GM21381 (cell line): ENCODE measurements around the gene GDI1.
A peak's percentile ranks its signal among the peaks of the same experiment; 100 is the strongest.
"Not testable (repeated sequence)": the region's sequence is repeated elsewhere in the genome, so short reads cannot be mapped to it uniquely, and the experiment has no call there.

Experiments used
- ATAC-seq: cut with Tn5 transposase; IDR thresholded peaks from one replicate; pipeline ENCODE4 v1.9.1; 2021; ENCODE audit warnings: mild to moderate bottlenecking, moderate library complexity; ENCODE audit not compliant: unreplicated experiment

The GDI1 gene

DNA sequence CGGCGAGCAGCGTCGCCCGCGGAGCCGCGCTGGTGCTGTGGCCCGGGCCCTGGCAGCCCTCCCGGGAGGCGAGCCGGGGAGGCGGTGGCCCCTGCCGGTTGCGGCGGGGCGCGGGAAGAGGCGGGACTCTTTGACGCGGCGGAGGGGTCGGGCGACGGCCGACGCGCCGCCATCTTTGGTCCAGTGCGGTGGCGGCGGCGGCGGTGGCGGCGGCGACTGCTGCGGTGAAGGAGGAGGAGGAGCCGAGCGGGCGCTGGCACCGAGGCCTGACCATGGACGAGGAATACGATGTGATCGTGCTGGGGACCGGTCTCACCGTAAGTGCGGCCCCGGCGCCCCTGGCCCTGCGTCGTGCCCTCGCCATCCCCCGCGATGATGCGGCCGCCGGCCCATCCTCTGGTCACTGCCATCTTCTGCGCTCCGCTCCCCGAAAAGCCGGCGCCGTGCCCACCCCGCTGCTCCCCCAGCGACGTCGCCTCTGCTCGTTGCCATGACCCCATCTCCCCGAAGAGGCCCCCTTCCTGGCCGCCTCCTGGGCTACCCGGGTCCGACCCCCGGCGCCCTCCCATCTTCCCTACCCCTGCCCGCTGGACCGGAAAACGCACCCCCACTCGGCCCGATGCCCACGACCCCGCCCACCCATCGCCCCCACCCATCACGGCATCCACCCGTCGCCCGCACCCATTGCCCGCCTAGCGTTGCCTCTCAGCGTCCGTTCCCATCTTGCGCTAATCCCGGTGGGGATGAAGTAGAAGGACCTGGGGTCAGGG, at the start of gene GDI1:
Gene GDI1 (plus strand): TSS at position 172 of the 770 bp plus-strand sequence. CDS start 101 bp downstream, at position 273.
- ATAC-seq: peak; percentile 43

DNA sequence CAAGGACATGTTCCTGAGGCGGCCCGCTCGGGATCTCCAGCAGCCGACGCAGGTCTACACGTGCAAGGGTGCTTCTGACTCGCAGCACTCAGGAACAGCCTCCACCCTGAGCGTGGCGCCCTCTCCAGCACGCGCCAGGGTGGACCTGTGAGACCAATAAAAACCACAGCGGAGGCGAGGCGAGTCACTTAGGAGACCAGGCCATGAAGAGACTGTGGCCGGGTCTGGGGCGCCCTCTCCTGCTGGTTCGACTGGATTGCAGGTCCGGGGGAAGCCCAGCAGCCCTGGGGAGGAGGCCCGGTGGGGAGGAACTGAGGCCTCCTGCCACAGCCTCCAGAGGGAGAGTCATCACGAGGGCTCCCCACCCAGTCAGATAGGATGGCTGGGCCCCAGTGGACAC, 48.9 kb upstream of the GDI1 start:
- ATAC-seq: peak; percentile 31

DNA sequence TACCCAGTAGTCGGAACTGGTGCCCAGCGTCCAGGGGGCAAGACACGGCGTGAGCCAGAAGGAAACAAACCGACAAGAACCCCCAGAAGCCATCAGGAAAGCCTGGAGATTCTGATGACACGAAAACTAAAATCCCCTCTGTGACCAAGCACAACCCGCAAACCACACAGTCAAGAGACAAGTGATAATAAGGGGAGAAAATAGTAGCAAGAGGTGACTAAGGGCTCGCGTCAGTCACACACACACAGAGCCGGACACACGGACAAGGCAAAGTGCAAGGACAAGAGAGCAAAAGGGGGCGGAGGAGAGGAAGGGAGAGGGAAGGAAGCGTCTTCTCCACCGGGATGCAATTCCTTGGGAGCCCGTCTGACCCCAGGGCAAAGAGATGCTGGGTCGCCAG, 48.3 kb upstream of the GDI1 start:
- ATAC-seq: peak; percentile 15

DNA sequence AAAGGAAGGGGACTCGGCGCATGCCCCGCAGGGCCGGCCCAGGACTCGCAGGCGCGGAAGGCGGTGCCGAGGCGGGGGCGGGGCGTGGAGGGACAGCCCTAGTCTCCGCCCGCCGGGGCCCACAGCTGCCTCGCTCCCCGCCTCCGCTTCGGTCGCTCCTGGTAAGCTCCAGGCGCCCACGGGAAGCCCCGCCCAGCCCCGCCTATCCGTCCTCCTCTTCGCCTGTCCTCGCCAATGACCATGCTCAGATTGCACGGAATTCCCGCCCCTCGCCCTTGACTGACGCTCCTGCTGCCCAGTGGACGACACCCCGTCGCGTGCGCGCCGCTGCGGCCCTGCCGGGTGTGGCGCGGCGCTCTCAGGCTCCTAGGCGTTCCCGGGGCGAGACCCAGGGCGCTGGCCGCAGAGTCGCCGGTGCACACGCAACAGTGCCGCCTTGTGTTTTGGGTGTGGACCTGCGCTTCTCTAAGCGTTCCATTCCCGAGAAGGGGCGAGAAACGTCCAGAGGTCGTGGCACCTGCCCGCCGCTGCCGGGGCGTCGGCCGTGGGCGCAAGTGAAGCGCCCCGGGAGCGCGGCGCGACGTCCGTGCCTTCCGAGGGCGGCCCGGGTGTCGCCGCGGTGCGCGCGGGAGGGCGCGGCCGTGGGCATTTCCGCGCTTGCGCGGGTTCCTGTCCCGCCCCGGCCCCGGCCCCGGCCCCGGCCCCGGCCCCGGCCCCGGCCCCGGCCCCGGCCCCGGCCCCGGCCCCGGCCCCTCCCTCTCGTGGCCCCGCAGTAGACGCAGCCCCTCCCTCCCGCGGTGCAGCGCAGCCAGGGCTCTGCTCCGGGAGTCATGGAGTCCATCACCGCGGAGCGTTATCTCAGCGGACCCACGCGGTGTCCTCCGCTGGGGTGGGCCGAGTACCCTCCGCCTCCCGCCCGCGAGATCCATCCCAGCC, 46.9 kb upstream of the GDI1 start:
- ATAC-seq: peak; percentile 64

DNA sequence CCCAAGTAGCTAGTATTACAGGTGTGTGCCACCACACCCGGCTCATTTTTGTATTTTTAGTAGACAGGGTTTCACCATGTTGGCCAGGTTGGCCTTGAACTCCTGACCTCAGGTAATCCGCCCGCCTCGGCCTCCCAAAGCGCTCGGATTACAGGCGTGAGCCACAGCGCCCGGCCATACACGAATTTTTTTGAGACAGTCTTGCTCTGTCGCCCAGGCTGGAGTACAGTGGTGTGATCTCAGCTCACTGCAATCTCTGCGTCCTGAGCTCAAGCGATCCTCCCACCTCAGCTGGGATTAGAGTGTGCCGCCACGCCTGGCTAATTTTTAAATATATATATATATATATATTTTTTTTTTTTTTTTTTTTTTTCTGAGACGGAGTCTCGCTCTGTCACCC, 40.6 kb upstream of the GDI1 start:
- ATAC-seq: not testable (repeated sequence)

DNA sequence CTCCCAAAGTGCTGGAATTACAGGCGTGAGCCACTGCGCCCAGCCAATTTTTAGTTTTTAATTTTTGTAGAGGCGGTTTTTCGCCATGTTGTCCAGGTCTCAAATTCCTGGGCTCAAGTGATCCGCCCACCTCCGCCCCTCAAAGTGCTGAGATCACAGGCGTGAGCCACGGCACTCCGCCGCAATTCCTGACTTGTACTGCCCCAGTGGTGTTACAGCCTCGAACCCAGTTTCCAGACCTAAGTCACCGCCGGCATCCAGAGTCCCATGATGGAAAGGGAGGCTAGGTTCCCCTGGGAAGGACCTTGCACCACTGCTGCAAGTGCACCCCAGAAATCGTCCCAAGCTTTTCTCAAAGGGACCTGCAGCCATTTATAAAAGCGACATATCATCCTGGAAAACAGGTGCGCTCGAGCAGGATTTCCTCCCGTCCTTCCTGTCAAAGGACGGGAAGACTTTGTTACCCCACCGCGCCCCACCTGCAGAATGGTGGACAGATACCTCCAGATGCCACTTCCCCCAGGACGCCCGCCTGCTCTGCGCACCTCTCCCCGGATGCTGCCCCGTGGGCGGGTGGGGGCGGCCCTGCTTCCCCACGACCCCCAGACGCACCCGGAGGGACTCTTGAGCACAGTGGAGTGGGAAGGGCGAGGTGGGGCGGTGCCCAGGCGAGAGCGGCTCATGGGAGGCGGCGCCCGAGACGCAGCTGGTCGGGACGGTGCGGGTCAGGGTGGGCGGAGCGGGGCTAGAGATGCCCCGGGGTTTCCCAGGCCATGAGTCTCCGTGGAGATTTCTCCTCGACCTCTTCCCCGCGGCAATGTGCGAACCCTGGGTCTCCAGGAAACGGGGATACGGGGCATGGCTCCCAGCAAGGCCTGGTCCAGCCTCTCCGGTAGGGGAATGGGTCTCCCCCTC, 39.7 kb upstream of the GDI1 start:
- peak; percentile 53 for ATAC-seq

DNA sequence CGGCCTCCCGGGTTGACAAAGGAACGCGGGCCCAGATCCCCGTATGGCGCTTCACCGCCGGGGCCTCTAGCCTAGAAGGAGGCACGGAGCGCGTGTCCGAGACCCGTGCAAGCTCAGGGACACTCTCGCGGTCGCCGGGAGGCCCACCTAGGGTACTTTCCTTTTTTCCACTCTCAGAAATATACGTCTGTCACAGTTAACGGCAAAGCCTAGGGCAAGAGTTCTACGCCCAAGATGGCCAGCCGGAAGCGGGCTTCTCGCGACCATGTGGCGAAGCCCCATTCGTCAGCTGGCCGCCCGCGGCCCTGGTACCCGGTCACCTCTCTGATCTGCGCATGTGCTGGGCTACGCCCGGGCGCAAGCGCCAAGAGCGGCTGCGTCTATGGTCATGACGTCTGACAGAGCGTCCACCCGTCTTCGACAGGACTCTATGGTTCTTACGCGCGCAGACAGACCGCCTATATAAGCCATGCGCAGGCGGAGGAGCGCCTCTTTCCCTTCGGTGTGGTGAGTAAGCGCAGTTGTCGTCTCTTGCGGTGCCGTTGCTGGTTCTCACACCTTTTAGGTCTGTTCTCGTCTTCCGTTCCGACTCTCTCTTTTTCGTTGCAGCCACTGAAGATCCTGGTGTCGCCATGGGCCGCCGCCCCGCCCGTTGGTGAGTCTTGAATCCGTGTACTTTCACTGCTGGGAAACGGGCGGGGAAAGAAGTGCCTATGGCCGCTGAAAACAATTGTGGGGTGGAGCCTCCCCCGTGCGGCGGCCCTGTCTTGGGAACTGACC, 38.9 kb upstream of the GDI1 start, which contains the start of gene RPL10:
Gene RPL10 (plus strand): TSS at position 490 of the 780 bp plus-strand sequence. CDS start 143 bp downstream, at position 633.
- peak; percentile 81 for ATAC-seq

DNA sequence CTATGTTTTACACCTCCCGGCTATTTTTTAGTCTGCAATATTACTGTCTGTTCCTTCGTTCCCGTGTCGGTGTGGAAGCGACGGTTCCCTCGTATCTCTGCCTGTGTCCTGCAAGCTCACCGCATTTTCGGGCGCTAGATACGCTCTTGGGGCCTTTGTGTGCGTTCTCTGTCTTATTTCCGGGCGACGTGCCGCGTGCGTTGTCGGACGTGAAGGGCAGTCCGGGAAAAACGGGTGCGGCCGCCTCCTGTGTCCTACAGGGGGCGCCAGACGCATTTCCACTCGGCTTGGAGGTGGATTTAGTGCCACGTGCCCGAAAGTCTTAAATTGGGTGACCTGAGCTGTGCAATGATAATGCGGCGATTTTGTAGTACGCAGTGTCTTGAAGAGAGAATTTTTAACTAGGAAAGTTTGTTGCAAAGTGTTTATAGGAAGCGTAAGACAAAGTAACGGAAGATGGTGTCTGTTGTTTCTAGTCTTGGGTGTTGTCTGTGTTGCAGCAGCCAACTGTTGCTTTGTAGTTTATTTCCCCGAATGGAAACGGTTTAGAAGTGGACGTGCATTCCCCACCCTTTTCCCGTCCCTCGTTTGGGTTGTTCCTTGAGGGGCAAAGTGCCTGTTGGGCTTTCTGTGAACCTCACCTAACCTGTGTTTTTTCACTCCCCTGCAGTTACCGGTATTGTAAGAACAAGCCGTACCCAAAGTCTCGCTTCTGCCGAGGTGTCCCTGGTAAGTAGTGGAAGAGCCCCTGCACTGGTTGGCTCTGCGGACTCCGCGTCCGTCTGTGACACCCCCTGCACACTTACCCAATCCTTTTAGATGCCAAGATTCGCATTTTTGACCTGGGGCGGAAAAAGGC, 38.1 kb upstream of the GDI1 start:
- peak; percentile 28 for ATAC-seq

DNA sequence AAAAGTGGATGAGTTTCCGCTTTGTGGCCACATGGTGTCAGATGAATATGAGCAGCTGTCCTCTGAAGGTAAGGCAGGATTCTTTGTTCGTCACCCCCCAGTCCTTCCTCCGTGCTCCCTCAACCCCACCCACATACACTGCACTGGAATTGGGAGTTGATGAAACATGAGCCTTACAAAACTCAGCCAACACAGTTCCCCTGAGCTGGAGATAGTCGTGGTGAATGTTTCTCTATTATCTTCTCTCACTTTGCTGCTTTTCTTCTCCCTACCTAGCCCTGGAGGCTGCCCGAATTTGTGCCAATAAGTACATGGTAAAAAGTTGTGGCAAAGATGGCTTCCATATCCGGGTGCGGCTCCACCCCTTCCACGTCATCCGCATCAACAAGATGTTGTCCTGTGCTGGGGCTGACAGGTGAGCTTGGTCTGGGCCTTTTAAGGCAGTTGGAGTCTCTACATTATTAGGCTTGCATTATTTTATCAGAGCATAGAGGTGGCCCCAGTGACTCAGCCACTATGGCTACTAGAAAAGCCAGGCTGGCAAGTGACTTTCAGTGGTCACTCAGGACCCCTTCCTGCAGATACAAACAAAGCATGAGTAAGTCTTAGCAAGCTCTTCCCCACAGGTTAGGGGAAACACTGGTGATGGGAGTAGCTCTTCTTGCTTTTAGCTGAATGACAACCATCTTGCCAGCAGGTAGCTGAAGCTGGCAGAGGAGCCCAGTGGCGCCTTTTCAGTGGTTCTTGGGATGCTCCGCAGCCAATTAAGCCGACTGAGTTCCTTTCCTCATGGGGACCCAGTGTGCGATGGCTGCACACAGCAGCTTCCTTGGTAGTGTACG, 37.2 kb upstream of the GDI1 start:
- no peak for ATAC-seq

DNA sequence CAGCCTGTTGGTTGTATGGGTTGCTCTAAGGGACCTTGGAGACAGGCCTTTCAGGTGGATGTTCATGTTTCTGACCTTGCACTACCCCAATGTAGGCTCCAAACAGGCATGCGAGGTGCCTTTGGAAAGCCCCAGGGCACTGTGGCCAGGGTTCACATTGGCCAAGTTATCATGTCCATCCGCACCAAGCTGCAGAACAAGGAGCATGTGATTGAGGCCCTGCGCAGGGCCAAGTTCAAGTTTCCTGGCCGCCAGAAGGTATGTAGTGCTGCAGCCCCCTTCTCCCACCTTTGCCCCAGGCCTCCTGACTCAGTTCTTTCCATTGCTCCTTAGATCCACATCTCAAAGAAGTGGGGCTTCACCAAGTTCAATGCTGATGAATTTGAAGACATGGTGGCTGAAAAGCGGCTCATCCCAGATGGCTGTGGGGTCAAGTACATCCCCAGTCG, 36.6 kb upstream of the GDI1 start:
- ATAC-seq: not testable (repeated sequence)

DNA sequence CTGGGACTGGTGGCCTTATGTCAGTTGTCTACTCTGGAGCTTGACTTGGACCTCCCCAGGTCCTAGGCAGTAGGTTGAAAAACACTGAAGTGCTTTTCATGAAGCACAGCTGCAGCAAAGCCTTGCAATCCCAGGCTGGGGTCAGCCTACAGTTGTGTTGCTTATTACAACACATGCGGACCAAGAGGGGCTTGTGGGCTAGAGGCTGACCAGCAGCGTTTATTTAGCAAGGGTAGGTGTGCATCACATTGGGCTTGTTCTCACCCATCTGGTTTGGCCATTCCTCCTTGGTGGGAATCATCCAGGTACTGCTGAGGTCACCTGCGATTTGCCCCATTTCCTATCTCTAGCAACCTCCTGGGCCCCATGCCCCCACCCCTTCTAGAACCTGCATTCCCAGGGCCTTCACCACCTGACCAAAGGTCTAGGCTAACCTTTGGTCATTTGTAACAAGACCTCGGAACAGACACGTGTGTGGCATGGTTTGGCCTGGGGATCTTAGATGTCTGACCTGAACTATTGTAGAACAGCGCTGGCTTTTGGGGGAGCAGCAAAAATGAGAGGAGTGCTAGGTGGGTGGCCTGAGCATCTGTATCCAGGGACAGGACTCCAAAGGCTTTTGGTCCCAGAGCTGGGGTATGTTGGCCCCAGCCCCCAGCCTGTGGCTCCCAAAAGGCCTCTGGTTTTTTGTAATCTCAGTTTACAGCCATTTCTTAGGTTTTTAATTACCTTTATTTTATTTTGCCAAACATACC, 35.7 kb upstream of the GDI1 start:
- no peak for ATAC-seq

DNA sequence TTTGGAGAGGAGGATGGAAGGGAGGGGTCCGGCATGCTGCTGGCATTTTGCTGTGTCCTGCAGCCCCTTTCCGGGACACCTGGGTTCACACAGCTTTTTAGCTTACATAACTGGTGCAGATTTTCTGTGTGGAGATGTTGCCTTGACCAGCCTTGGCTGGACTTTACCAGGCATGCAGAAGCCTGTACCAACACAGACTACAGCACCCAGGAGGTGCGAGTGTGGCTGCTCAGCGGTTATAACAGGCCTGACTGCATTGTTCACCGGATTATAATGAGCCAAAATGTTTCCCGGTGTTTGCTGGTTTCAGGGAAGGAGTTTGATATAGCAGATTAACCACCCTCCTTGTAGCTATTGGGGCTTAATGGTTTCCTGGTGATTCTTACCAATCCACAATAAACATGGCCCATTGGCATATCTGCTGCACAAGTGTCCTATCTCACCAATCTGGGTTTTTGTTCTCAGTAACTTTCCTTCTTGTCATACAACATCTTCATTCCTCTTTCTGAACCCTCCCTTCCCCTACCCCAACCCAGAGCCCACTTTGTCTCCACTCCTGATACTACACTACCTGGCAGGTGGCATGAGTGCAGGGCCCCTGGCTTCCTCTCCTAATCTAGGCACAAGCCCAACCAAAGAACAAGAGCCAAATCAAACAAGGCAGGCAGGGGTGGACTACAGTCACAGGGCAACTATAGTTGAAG, 34.9 kb upstream of the GDI1 start:
- no peak for ATAC-seq

DNA sequence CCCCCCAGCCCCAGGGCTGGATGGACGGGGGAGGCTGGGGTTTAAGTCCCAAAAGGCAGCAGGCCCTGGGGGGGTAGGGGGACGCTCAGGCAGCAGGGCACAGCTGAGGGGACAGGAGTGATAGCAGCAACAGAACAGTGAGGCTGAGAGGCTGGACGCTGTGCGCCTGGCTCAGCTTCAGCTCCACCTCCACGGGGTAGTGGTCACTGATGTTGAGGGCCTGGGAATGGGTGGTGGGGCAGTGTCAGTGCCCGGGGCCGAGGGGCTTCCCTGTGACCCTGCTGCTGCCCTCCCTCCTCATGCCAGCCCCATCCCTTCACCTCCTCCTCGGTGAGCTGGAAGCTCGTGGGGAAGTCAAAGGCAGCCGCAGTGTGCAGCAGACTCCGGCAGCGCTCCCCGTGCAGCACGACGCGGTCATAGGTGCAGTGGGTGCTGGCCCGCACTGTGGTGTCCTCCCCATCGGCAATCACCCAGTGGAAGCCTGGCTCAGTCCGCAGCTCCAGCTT, 34.3 kb upstream of the GDI1 start:
- ATAC-seq: no peak

DNA sequence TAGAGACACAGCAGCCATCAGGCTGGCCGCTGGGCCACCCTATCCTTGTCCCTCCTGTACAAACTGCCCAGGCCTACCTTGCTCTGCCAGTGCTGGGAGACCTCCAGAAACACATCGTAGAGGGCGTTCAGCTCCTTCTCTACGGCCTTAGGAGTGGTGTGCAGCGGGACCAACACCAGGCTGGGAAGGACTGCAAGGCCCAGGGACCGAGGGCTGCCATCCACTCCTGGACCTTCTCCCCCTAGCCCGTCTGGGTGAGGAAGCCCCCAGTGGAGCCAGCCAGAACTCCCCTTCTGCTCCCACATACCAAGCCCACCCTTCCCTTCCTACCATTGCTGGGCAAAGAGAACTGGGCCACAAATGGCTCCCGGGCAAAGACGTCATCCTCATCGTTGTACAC, 33.8 kb upstream of the GDI1 start:
- ATAC-seq: no peak

DNA sequence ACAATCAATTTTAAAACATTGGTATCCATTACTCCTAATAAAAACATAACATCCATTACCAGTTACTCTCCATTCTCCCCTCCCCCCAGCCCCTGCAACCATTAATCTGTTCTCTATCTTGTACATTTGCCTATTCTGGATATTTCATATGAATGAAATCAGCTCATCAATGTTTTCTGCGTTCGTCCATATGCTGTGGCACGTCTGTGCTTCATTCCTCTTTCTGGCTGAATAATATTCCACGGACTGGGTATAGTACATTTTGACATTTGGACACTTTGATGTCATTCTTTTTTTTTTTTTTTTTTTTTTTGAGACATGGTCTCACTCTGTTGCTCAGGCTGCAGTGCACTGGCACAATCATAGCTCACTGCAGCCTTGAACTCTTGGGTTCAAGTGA, 33.1 kb upstream of the GDI1 start:
- no peak for ATAC-seq

DNA sequence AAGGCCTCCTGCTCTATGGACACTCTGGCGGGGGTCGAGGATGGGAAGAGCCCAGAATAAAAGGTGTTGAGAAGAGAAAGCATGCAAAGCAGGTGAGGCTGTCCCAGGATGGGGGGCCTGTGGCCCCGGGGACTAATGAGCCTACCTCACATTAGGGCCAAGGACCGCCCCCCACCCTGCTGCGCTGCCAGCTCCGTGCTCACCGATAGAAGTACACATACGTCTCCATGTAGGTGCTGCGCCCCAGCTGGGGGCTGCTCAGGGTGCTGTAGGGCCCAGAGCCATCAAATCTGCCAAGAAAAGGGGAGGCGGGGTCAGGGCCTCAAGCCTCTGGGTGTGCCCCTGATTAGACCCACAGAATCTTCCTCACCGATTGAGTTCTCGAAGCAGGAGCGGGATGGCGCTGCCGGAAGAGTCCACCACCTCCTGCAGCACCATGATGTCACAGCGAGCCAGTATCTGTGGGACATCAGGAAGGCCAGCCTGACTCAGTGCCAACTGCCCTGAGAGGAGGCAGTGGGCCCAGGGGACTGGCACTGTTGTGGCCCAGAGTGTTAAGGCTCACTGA, 32.2 kb upstream of the GDI1 start:
- no peak for ATAC-seq
